ENCODE results near the gene MBP. TPM values are rescaled to one million over a fixed set of nuclear protein-coding genes. Genes with fewer than 3 reads are reported as not detected.
A peak's percentile ranks its signal among the peaks of the same experiment; 100 is the strongest.

Gene MBP
- total RNA-seq, 1 donor from 2014 or later: 14.5 TPM

GRCh38 chr18:77129150-77129551, 3.4 kb downstream of the MBP start:
- Mint-ChIP-seq H3K27me3 (peaks cover 36% of the 10 kb centered on the region), H3K27ac (no peak overlapping the region), H3K36me3 (peaks cover 8% of the 10 kb centered on the region), H3K4me1 (ENCODE audit: unreplicated experiment) (peaks cover 37% of the 10 kb centered on the region), H3K4me3 (peak overlapping the region; percentile 73), H3K9me3 (no peaks in the 10 kb centered on the region)
- no peak for DNase-seq (ENCODE audit: extremely low spot score, unreplicated experiment)
- TF ChIP-seq, protein P1, sequence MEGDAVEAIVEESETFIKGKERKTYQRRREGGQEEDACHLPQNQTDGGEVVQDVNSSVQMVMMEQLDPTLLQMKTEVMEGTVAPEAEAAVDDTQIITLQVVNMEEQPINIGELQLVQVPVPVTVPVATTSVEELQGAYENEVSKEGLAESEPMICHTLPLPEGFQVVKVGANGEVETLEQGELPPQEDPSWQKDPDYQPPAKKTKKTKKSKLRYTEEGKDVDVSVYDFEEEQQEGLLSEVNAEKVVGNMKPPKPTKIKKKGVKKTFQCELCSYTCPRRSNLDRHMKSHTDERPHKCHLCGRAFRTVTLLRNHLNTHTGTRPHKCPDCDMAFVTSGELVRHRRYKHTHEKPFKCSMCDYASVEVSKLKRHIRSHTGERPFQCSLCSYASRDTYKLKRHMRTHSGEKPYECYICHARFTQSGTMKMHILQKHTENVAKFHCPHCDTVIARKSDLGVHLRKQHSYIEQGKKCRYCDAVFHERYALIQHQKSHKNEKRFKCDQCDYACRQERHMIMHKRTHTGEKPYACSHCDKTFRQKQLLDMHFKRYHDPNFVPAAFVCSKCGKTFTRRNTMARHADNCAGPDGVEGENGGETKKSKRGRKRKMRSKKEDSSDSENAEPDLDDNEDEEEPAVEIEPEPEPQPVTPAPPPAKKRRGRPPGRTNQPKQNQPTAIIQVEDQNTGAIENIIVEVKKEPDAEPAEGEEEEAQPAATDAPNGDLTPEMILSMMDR (conservative IDR thresholded peaks at IDR 0.05): no peak

- no peak overlapping the region for H3K4me3 Mint-ChIP-seq
- peak overlapping the region; percentile 68 for H3K27ac Mint-ChIP-seq
- no peak for DNase-seq (ENCODE audit: extremely low spot score, unreplicated experiment)
- TF ChIP-seq, protein P1 (conservative IDR thresholded peaks at IDR 0.05): no peak
- no peaks in the 10 kb centered on the region for H3K9me3 Mint-ChIP-seq
- peaks cover 25% of the 10 kb centered on the region for H3K27me3 Mint-ChIP-seq
- peaks cover 8% of the 10 kb centered on the region for H3K36me3 Mint-ChIP-seq
- H3K4me1 Mint-ChIP-seq (ENCODE audit: unreplicated experiment): peaks cover 35% of the 10 kb centered on the region
Observed at GRCh38 chr18:77127769-77128671, 4.6 kb downstream of the MBP start.

- peaks cover 37% of the 10 kb centered on the region for H3K4me1 Mint-ChIP-seq (ENCODE audit: unreplicated experiment)
- no peak for DNase-seq (ENCODE audit: extremely low spot score, unreplicated experiment)
- H3K36me3 Mint-ChIP-seq: peaks cover 12% of the 10 kb centered on the region
- no peaks in the 10 kb centered on the region for H3K9me3 Mint-ChIP-seq
- no peak overlapping the region for H3K4me3 Mint-ChIP-seq
- no peak overlapping the region for H3K27ac Mint-ChIP-seq
- TF ChIP-seq, protein P1 (conservative IDR thresholded peaks at IDR 0.05): no peak
- H3K27me3 Mint-ChIP-seq: peaks cover 9% of the 10 kb centered on the region
Observed at GRCh38 chr18:77124452-77124922, 8.1 kb downstream of the MBP start.

GRCh38 chr18:77123320-77124231, 9.0 kb downstream of the MBP start:
- H3K27ac Mint-ChIP-seq: no peak overlapping the region
- peaks cover 9% of the 10 kb centered on the region for H3K36me3 Mint-ChIP-seq
- H3K27me3 Mint-ChIP-seq: peaks cover 4% of the 10 kb centered on the region
- no peaks in the 10 kb centered on the region for H3K9me3 Mint-ChIP-seq
- TF ChIP-seq, protein P1 (conservative IDR thresholded peaks at IDR 0.05): no peak
- no peak overlapping the region for H3K4me3 Mint-ChIP-seq
- no peak for DNase-seq (ENCODE audit: extremely low spot score, unreplicated experiment)
- peaks cover 31% of the 10 kb centered on the region for H3K4me1 Mint-ChIP-seq (ENCODE audit: unreplicated experiment)

DNA sequence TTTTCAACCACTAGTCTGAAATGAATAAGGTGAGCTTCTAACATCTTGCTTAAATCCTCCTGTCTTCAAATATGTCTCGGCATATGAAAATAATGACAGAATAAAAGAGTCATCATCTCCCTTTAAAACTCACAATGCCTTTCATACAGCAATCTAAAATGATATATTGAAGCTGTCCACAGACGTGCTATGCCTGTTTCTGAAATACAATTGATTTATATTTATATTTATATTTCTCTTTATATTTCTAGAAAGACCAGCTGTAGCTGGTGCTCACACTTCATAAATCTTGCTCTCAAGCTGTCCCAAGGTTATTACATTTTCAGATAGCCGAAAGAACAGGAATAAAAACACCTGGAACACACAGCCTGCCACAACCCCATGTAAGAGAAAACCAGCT, 11.1 kb downstream of the MBP start:
- H3K27ac Mint-ChIP-seq: peak overlapping the region; percentile 70
- H3K4me1 Mint-ChIP-seq (ENCODE audit: unreplicated experiment): peaks cover 24% of the 10 kb centered on the region
- peak overlapping the region; percentile 58 for H3K4me3 Mint-ChIP-seq
- DNase-seq (ENCODE audit: extremely low spot score, unreplicated experiment): no peak
- TF ChIP-seq, protein P1 (conservative IDR thresholded peaks at IDR 0.05): no peak
- no peaks in the 10 kb centered on the region for H3K9me3 Mint-ChIP-seq
- H3K27me3 Mint-ChIP-seq: no peaks in the 10 kb centered on the region
- H3K36me3 Mint-ChIP-seq: peaks cover 4% of the 10 kb centered on the region
